ENCODE measurements around the gene MALSU1.

- TF ChIP-seq EZH2 (IDR thresholded peaks at IDR 0.05; ENCODE audit: borderline replicate concordance) (no peak), EZH2phosphoT487 (IDR thresholded peaks at IDR 0.05; ENCODE audit: low read depth, severe bottlenecking, unreplicated experiment) (no peak)
- TF ChIP-seq, protein P1, sequence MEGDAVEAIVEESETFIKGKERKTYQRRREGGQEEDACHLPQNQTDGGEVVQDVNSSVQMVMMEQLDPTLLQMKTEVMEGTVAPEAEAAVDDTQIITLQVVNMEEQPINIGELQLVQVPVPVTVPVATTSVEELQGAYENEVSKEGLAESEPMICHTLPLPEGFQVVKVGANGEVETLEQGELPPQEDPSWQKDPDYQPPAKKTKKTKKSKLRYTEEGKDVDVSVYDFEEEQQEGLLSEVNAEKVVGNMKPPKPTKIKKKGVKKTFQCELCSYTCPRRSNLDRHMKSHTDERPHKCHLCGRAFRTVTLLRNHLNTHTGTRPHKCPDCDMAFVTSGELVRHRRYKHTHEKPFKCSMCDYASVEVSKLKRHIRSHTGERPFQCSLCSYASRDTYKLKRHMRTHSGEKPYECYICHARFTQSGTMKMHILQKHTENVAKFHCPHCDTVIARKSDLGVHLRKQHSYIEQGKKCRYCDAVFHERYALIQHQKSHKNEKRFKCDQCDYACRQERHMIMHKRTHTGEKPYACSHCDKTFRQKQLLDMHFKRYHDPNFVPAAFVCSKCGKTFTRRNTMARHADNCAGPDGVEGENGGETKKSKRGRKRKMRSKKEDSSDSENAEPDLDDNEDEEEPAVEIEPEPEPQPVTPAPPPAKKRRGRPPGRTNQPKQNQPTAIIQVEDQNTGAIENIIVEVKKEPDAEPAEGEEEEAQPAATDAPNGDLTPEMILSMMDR (IDR thresholded peaks at IDR 0.05; ENCODE audit: poor library complexity), result no peak
These were observed 36.0 kb downstream of the MALSU1 start for GRCh38 chr7:23335136-23335535.

All from hepatocyte (in vitro differentiated cells).